Measurements from ENCODE around the gene NRXN2. TPM values are rescaled to one million over a fixed set of nuclear protein-coding genes. Genes with fewer than 3 reads are reported as not detected.

The NRXN2 gene
- total and polyA plus RNA-seq, 7 donors, result 0.44 to 5.2 (median 1.9) TPM

GRCh38 chr11:64608636-64609035 lies 114.4 kb downstream of the NRXN2 start:
- Histone ChIP-seq H3K36me3 (ENCODE audit: insufficient read depth in 1 of 2, low read depth in 1 of 2) (no peaks in the 10 kb centered on the region), H3K27me3 (ENCODE audit: insufficient read depth in 3 of 3, low read length in 2 of 3) (peaks cover 0 to 18% (median 4%) of the 10 kb centered on the region in 3 donors), H3K4me1 (no peaks in the 10 kb centered on the region), H3K4me3 (no peak overlapping the region), H3K9me3 (no peaks in the 10 kb centered on the region), H3K27ac (no peak overlapping the region)
- intact Hi-C loops (cut with DNase I), result no loop called here
- ATAC-seq (no peak), DNase-seq (no peak)
- 60 to 67% (median 66%) methylated on average over 12 of the region's 12 CpGs for WGBS, 3 donors
- TF ChIP-seq, protein P1, sequence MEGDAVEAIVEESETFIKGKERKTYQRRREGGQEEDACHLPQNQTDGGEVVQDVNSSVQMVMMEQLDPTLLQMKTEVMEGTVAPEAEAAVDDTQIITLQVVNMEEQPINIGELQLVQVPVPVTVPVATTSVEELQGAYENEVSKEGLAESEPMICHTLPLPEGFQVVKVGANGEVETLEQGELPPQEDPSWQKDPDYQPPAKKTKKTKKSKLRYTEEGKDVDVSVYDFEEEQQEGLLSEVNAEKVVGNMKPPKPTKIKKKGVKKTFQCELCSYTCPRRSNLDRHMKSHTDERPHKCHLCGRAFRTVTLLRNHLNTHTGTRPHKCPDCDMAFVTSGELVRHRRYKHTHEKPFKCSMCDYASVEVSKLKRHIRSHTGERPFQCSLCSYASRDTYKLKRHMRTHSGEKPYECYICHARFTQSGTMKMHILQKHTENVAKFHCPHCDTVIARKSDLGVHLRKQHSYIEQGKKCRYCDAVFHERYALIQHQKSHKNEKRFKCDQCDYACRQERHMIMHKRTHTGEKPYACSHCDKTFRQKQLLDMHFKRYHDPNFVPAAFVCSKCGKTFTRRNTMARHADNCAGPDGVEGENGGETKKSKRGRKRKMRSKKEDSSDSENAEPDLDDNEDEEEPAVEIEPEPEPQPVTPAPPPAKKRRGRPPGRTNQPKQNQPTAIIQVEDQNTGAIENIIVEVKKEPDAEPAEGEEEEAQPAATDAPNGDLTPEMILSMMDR (IDR thresholded peaks at IDR 0.05), result no peak

DNA sequence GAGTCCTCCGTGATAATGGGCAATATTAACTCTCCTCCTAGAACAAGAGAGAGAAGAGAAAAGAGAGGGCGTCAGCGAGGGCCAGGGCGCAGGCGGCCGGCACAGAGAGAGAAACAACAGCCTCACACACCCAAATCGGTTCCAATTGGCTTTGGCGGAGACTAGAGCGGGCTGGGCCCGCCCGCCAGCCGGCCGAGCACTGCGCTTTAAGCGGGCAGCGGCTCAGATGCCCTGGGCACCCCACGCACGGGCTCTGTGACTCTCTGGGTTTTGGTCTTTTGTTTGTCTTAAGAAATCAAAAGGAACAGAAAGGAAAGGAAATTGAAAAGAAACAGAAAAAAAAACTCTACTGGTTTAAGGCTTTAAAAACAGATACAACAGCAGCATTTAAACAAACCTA lies 115.0 kb downstream of the NRXN2 start:
- DNase-seq (no peak), ATAC-seq (peak in 2 of 4 donors; percentile 53)
- no peaks in the 10 kb centered on the region for H3K4me1 ChIP-seq
- H3K9me3 ChIP-seq, result no peaks in the 10 kb centered on the region
- intact Hi-C loops (cut with DNase I), result no loop called here
- H3K27ac ChIP-seq, result no peak overlapping the region
- no peaks in the 10 kb centered on the region for H3K36me3 ChIP-seq (ENCODE audit: insufficient read depth in 1 of 2, low read depth in 1 of 2)
- 30 to 37% (median 37%) methylated on average over 18 of the region's 18 CpGs for WGBS, 3 donors
- peak overlapping the region; percentile 25 for H3K4me3 ChIP-seq
- peaks cover 0 to 20% (median 4%) of the 10 kb centered on the region in 3 donors for H3K27me3 ChIP-seq (ENCODE audit: insufficient read depth in 3 of 3, low read length in 2 of 3)
- TF ChIP-seq, protein P1 (IDR thresholded peaks at IDR 0.05), result no peak

GRCh38 chr11:64607381-64607985 lies 115.5 kb downstream of the NRXN2 start:
- intact Hi-C loops (cut with DNase I), result no loop called here
- Histone ChIP-seq H3K9me3 (no peaks in the 10 kb centered on the region), H3K4me1 (no peaks in the 10 kb centered on the region), H3K36me3 (ENCODE audit: insufficient read depth in 1 of 2, low read depth in 1 of 2) (no peaks in the 10 kb centered on the region), H3K4me3 (peak overlapping the region; percentile 25), H3K27me3 (ENCODE audit: insufficient read depth in 3 of 3, low read length in 2 of 3) (peaks cover 0 to 20% (median 4%) of the 10 kb centered on the region in 3 donors), H3K27ac (no peak overlapping the region)
- DNase-seq (no peak), ATAC-seq (peak in 1 of 4 donors; percentile 13)
- WGBS, 3 donors, result 71 to 75% (median 71%) methylated on average over 42 to 55 of the region's 55 CpGs
- TF ChIP-seq, protein P1 (IDR thresholded peaks at IDR 0.05), result no peak

DNA sequence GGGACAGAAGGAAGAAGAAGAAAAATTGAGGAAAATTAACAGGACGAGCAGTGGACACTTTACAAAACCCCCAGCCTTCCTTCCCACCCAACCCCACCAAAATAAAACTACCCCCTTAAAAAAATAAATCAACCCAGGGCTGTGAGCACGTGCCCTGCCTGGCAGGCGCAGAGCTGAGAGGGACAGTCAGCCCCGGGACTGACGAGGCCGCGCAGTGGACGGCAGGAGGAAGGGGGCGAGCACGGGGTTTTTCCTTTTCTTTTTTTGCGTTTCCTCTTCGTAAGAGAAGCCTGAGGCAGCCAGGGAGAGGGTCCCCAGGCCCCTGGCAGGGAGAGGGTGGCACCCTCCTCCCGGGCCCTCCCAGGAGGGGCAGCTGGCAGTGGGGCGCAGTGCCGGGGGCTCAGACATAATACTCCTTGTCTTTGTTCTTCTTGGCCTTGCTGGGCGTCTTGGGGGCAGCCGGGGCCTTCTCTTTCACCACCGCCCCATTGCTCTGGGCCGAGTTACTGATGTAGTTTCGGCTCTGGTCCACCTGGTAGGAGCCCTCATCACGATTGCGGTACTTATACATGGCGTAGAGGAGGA lies 116.1 kb downstream of the NRXN2 start:
- no peak for ATAC-seq

More for the DNA sequence above, 116.1 kb downstream of the NRXN2 start:
- Histone ChIP-seq H3K4me1 (no peaks in the 10 kb centered on the region), H3K4me3 (no peak overlapping the region), H3K27me3 (ENCODE audit: insufficient read depth in 3 of 3, low read length in 2 of 3) (peaks cover 0 to 20% (median 4%) of the 10 kb centered on the region in 3 donors), H3K9me3 (no peaks in the 10 kb centered on the region), H3K27ac (no peak overlapping the region), H3K36me3 (ENCODE audit: insufficient read depth in 1 of 2, low read depth in 1 of 2) (no peaks in the 10 kb centered on the region)
- DNase-seq, result no peak
- TF ChIP-seq, protein P1 (IDR thresholded peaks at IDR 0.05), result no peak
- intact Hi-C loops (cut with DNase I), result no loop called here
- WGBS, 3 donors, result 77 to 83% (median 80%) methylated on average over 22 to 23 of the region's 23 CpGs
